HepG2 (cell line): ENCODE data around the gene ALDH7A1. TPM values are rescaled to one million over a fixed set of nuclear protein-coding genes. Genes with fewer than 3 reads are reported as not detected.
A peak's percentile ranks its signal among the peaks of the same experiment; 100 is the strongest.

ENCODE experiments used
- ATAC-seq: fragments of 200-7000 bp; cut with Tn5 transposase; 3 replicates; pipeline ENCODE4 v1.9.1; 2020; ENCODE audit warnings: mild to moderate bottlenecking, moderate library complexity
- BruUV-seq: library from RNA; stranded (reverse); fragments of 400-500 nt; replicated peaks from 2 replicates; lab custom pipeline; 2021; lab: Mats Ljungman, UMichigan
- CTCF ChIA-PET: fragments of 300-600 bp; formaldehyde crosslinking; extraction: SDS; loops from one replicate; lab custom pipeline; 2021; ENCODE audit warnings: low total read pairs, inconsistent platforms, low intra/inter-chr PET ratio; lab: Yijun Ruan, JAX
- POLR2A ChIA-PET: fragments of 350-600 bp; sonication (Branson Sonifier 250); formaldehyde crosslinking; loops from one replicate; lab custom pipeline; 2020; ENCODE audit warnings: antibody characterized with exemption, inconsistent platforms; lab: Yijun Ruan, JAX
- DNase-seq: peaks from one replicate; pipeline ENCODE4 v3.0.0-alpha.2; 2015; ENCODE audit warnings: low spot score
- FAIRE-seq: peaks from 3 replicates; lab custom pipeline; 2011; peaks lifted over from hg19 to GRCh38; lab: Jason Lieb, UNC
- H2AFZ ChIP-seq: one replicate; pipeline ENCODE4 v1.6.1; 2011; ENCODE audit warnings: low read length, inconsistent platforms
- H3K27ac ChIP-seq: fragments of 300-600 bp; 3 replicates; pipeline ENCODE4 v1.8.0; 2011; ENCODE audit warnings: mixed run types, mild to moderate bottlenecking, mixed read lengths, low read length, inconsistent platforms; ENCODE audit not compliant: insufficient read depth; ENCODE audit errors: extremely low read length
- H3K27me3 ChIP-seq, 2 experiments: fragments of 200-600 bp in 1 of 2; 2 replicates in 1 of 2; 3 replicates in 1 of 2; pipeline versions ENCODE4 v1.6.0 to v1.8.0; 2011; ENCODE audit warnings: low read length in 2 of 2, mild to moderate bottlenecking in 2 of 2, moderate library complexity in 2 of 2, inconsistent platforms in 1 of 2; ENCODE audit not compliant: insufficient read depth in 2 of 2, control insufficient read depth in 1 of 2
- H3K36me3 ChIP-seq, 2 experiments: fragments of 200-600 bp in 1 of 2; replicated peaks in 1 of 2; 2 replicates in 1 of 2; 3 replicates in 1 of 2; pipeline versions ENCODE4 v1.5.1 to v1.8.0; 2011; ENCODE audit warnings: low read length in 2 of 2, inconsistent platforms in 1 of 2; ENCODE audit not compliant: insufficient read depth in 2 of 2, control insufficient read depth in 1 of 2
- H3K4me1 ChIP-seq: 2 replicates; pipeline ENCODE4 v1.5.1; 2012; ENCODE audit warnings: low read length, inconsistent platforms; ENCODE audit not compliant: insufficient read depth
- H3K4me2 ChIP-seq: 2 replicates; pipeline ENCODE4 v1.6.0; 2011; ENCODE audit warnings: low read depth, low read length, inconsistent platforms
- H3K4me3 ChIP-seq, 3 experiments: fragments of 200-600 bp in 1 of 3; sonication (generic), shearing (Covaris generic) in 1 of 3; replicated peaks in 1 of 3; 2 replicates each; pipeline ENCODE4 v1.5.1; 2011 to 2016; ENCODE audit warnings: low read length in 3 of 3, inconsistent platforms in 2 of 3, low read depth in 2 of 3, mild to moderate bottlenecking in 2 of 3, control low read depth in 1 of 3, mixed read lengths in 1 of 3; ENCODE audit not compliant: insufficient read depth in 1 of 3
- H3K79me2 ChIP-seq: one replicate; pipeline ENCODE4 v1.6.1; 2011; ENCODE audit warnings: low read length, inconsistent platforms; ENCODE audit not compliant: insufficient read depth
- H3K9ac ChIP-seq: 2 replicates; pipeline ENCODE4 v1.6.0; 2011; ENCODE audit warnings: mild to moderate bottlenecking, low read depth, low read length, inconsistent platforms; ENCODE audit not compliant: insufficient read depth
- H3K9me3 ChIP-seq: 2 replicates; pipeline ENCODE4 v1.5.1; 2012; ENCODE audit warnings: mild to moderate bottlenecking, low read length
- H4K20me1 ChIP-seq: 2 replicates; pipeline ENCODE4 v1.6.0; 2011; ENCODE audit warnings: inconsistent platforms, mild to moderate bottlenecking, low read length, moderate library complexity; ENCODE audit not compliant: insufficient read depth
- EZH2 ChIP-seq: conservative IDR thresholded peaks from 2 replicates; pipeline ENCODE4 v1.6.1; 2012; ENCODE audit warnings: mild to moderate bottlenecking, low read depth, low read length, moderate library complexity
- HNRNPLL ChIP-seq: fragments of 200-400 bp; formaldehyde crosslinking; IDR thresholded peaks from 2 replicates; pipeline ENCODE4 v1.6.1; 2017; ENCODE audit warnings: mild to moderate bottlenecking, low read depth, low read length; ENCODE audit not compliant: poor library complexity, severe bottlenecking
- KMT2B ChIP-seq: IDR thresholded peaks from 2 replicates; pipeline ENCODE4 v1.6.1; 2016; ENCODE audit warnings: missing genetic modification reagents, missing compliant biosample characterization
- SRY ChIP-seq: sonication (generic); formaldehyde crosslinking; IDR thresholded peaks from 2 replicates; pipeline ENCODE4 v1.8.0; 2022; ENCODE audit warnings: mild to moderate bottlenecking, missing genetic modification reagents
- TOE1 ChIP-seq: sonication (generic); formaldehyde crosslinking; IDR thresholded peaks from 2 replicates; pipeline ENCODE4 v1.4.0; 2020; ENCODE audit warnings: mild to moderate bottlenecking, missing genetic modification reagents
- ZBTB42 ChIP-seq: sonication (generic); formaldehyde crosslinking; IDR thresholded peaks from 2 replicates; pipeline ENCODE4 v1.5.0; 2020; ENCODE audit warnings: mild to moderate bottlenecking, missing genetic modification reagents
- ZNF44 ChIP-seq: sonication (generic); formaldehyde crosslinking; IDR thresholded peaks from 2 replicates; pipeline ENCODE4 v1.5.1; 2020; ENCODE audit warnings: mild to moderate bottlenecking, missing genetic modification reagents
- ZNF75D ChIP-seq: sonication (generic); formaldehyde crosslinking; IDR thresholded peaks from 2 replicates; pipeline ENCODE4 v1.8.1; 2023; ENCODE audit warnings: missing genetic modification reagents, mild to moderate bottlenecking, borderline replicate concordance
- ZNF788 ChIP-seq: sonication (generic); formaldehyde crosslinking; IDR thresholded peaks from 2 replicates; pipeline ENCODE4 v1.5.0; 2020; ENCODE audit warnings: mild to moderate bottlenecking, missing genetic modification reagents, borderline replicate concordance
- WGBS: methylation state at CpG from one replicate; pipeline ENCODE4 v1.1.6; 2017; ENCODE audit warnings: low lambda C conversion rate; 5-methylcytosine and 5-hydroxymethylcytosine counted together
- in situ Hi-C: cut with HindIII; loops from 2 replicates; pipeline ENCODE4 v1.10.0; 2017; ENCODE audit warnings: low pct_unique_long_range_greater_than_20kb; ENCODE audit not compliant: extremely low pct_ligation_motif_present
- intact Hi-C: fragments of 100-400 bp; cut with micrococcal nuclease; formaldehyde crosslinking; loops from one replicate; pipeline ENCODE4 v1.10.0; 2022; ENCODE audit not compliant: unreplicated experiment
- polyA plus RNA-seq, 8 experiments: library from polyadenylated mRNA; depleted of rRNA in 3 of 8; stranded (reverse) in 7 of 8; unstranded in 1 of 8; fragments of >200 nt; fragmentation: Illumina TruSeq in 4 of 8; extraction: Trizol in 4 of 8; gene quantifications; 2 replicates each; pipeline versions ENCODE4 v1.2.1 to v1.2.3, GENCODE V29; 2011 to 2016; ENCODE audit warnings: low read depth in 4 of 8, missing spikeins in 1 of 8, mixed read lengths in 1 of 8; ENCODE audit not compliant: insufficient read depth in 1 of 8
- total RNA-seq, 5 experiments: library from RNA; depleted of rRNA; stranded (reverse); fragments of >200 nt; fragmentation: Illumina TruSeq; extraction: Trizol; gene quantifications; 2 replicates each; pipeline ENCODE4 v1.2.3, GENCODE V29; 2016; ENCODE audit warnings: low read depth in 1 of 5
- TF ChIP-seq, protein P1 (sequence below): sonication (generic); formaldehyde crosslinking; IDR thresholded peaks from 2 replicates; pipeline ENCODE4 v1.5.0; 2020; ENCODE audit warnings: mild to moderate bottlenecking, missing genetic modification reagents, borderline replicate concordance

Gene ALDH7A1
- total and polyA plus RNA-seq, 2 of the 13 experiments (the other 11 are each of a cell fraction or from before 2014, with no cell fraction given) = 69.0 to 100 TPM

GRCh38 chr5:126605525-126605924 is 10.5 kb upstream of the ALDH7A1 start:
- peaks cover 3 to 38% of the 10 kb centered on the region in 2 experiments for H3K36me3 ChIP-seq
- peaks cover 75% of the 10 kb centered on the region for H3K79me2 ChIP-seq
- no TSS peak for BruUV-seq
- no peak overlapping the region for H2AFZ ChIP-seq
- no peak overlapping the region for H3K27ac ChIP-seq
- ATAC-seq (no peak), DNase-seq (no peak), FAIRE-seq (no peak)
- intact Hi-C loops = no loop called here
- ChIA-PET CTCF (no interaction called here), POLR2A (no interaction called here)
- H3K4me1 ChIP-seq = peaks cover 43% of the 10 kb centered on the region
- peaks cover 3% of the 10 kb centered on the region; the same call in 1 of the 2 replicates for H4K20me1 ChIP-seq
- TF ChIP-seq TOE1 = no peak
- H3K4me3 ChIP-seq = peak overlapping the region in 2 of 3 experiments; percentile 16; a peak in 2 of 6 replicates
- no peaks in the 10 kb centered on the region for H3K9me3 ChIP-seq
- H3K4me2 ChIP-seq = peak overlapping the region; percentile 19; the same call in 1 of the 2 replicates
- 92% methylated on average over 5 of the region's 5 CpGs for whole genome bisulfite sequencing
- no peaks in the 10 kb centered on the region; a peak in 1 of 5 replicates for H3K27me3 ChIP-seq
- in situ Hi-C loops = no loop called here
- H3K9ac ChIP-seq = peak overlapping the region; percentile 29; the same call in 1 of the 2 replicates

GRCh38 chr5:126603402-126603991 is 8.5 kb upstream of the ALDH7A1 start:
- Histone ChIP-seq H3K27me3 (no peaks in the 10 kb centered on the region; a peak in 1 of 5 replicates), H3K79me2 (peaks cover 66% of the 10 kb centered on the region), H4K20me1 (peaks cover 3% of the 10 kb centered on the region; the same call in 1 of the 2 replicates), H3K4me3 (no peak overlapping the region), H3K36me3 (peaks cover 3 to 26% of the 10 kb centered on the region in 2 experiments), H3K27ac (no peak overlapping the region), H3K9me3 (no peaks in the 10 kb centered on the region), H3K4me1 (peaks cover 46% of the 10 kb centered on the region), H3K4me2 (no peak overlapping the region), H3K9ac (no peak overlapping the region), H2AFZ (no peak overlapping the region)
- DNase-seq (no peak), FAIRE-seq (no peak), ATAC-seq (no peak)
- TSS peak; percentile 31 for BruUV-seq
- POLR2A ChIA-PET = interaction anchor here (0.6 to 0.9 kb wide), 2 partner anchors 46 to 175 kb away, joined by 3 to 4 read pairs; no protein-coding TSS in a partner anchor
- in situ Hi-C loops (no loop called here), intact Hi-C loops (no loop called here)
- CTCF ChIA-PET = no interaction called here
- WGBS = 96% methylated on average over 6 of the region's 6 CpGs
- TF ChIP-seq HNRNPLL = no peak
- no peak for TF ChIP-seq ZNF788 (CRISPR knock-in tag)
- TF ChIP-seq KMT2B (CRISPR knock-in tag) = no peak
- no peak for TF ChIP-seq SRY (CRISPR knock-in tag)
- no peak for TF ChIP-seq ZNF44 (CRISPR knock-in tag)
- TF ChIP-seq, protein P1, sequence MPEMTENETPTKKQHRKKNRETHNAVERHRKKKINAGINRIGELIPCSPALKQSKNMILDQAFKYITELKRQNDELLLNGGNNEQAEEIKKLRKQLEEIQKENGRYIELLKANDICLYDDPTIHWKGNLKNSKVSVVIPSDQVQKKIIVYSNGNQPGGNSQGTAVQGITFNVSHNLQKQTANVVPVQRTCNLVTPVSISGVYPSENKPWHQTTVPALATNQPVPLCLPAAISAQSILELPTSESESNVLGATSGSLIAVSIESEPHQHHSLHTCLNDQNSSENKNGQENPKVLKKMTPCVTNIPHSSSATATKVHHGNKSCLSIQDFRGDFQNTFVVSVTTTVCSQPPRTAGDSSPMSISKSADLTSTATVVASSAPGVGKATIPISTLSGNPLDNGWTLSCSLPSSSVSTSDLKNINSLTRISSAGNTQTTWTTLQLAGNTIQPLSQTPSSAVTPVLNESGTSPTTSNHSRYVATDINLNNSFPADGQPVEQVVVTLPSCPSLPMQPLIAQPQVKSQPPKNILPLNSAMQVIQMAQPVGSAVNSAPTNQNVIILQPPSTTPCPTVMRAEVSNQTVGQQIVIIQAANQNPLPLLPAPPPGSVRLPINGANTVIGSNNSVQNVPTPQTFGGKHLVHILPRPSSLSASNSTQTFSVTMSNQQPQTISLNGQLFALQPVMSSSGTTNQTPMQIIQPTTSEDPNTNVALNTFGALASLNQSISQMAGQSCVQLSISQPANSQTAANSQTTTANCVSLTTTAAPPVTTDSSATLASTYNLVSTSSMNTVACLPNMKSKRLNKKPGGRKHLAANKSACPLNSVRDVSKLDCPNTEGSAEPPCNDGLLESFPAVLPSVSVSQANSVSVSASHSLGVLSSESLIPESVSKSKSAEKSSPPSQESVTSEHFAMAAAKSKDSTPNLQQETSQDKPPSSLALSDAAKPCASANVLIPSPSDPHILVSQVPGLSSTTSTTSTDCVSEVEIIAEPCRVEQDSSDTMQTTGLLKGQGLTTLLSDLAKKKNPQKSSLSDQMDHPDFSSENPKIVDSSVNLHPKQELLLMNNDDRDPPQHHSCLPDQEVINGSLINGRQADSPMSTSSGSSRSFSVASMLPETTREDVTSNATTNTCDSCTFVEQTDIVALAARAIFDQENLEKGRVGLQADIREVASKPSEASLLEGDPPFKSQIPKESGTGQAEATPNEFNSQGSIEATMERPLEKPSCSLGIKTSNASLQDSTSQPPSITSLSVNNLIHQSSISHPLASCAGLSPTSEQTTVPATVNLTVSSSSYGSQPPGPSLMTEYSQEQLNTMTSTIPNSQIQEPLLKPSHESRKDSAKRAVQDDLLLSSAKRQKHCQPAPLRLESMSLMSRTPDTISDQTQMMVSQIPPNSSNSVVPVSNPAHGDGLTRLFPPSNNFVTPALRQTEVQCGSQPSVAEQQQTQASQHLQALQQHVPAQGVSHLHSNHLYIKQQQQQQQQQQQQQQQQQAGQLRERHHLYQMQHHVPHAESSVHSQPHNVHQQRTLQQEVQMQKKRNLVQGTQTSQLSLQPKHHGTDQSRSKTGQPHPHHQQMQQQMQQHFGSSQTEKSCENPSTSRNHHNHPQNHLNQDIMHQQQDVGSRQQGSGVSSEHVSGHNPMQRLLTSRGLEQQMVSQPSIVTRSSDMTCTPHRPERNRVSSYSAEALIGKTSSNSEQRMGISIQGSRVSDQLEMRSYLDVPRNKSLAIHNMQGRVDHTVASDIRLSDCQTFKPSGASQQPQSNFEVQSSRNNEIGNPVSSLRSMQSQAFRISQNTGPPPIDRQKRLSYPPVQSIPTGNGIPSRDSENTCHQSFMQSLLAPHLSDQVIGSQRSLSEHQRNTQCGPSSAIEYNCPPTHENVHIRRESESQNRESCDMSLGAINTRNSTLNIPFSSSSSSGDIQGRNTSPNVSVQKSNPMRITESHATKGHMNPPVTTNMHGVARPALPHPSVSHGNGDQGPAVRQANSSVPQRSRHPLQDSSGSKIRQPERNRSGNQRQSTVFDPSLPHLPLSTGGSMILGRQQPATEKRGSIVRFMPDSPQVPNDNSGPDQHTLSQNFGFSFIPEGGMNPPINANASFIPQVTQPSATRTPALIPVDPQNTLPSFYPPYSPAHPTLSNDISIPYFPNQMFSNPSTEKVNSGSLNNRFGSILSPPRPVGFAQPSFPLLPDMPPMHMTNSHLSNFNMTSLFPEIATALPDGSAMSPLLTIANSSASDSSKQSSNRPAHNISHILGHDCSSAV (CRISPR knock-in tag) = no peak
- no peak for TF ChIP-seq ZBTB42 (CRISPR knock-in tag)
- no peak for TF ChIP-seq EZH2
- no peak for TF ChIP-seq ZNF75D
